ENCODE data around the gene SH3GL1.

DNA sequence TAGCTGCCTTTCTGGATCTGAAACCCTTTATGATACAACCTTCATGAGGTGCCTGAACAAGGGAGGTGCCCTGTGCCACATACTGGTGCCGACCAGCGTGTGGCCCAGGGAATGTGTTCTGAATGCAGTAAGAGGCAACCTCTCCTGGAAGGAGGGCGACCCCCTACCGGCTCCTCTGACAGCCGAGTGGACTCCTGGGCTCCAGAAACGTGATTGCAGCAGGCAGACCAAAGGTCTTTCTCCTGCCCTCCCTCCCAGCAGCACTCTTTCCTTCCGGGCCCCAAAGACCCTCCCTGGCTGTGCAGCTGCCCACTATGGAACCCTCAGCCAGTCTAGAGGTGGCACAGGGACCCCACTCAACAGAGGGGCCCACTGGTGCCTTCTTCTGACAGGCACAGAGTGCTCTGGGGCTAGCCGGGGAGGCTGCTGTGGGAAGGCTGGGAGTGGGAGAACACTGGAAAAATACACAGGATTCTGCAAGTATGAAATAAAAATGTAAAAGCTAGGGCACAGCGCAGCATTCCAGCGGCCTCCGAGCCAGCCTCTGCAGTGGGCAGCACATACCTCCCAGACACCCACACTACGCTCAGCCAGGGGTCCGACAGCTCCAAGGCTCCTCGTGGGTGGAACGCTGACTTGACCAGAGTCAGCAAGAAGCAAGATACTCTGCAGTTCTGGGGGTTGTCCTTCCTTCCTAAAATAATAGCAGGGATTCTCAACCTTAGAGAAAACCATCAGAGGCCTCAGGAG, 14.9 kb downstream of the SH3GL1 start:
- TF ChIP-seq, protein P1, sequence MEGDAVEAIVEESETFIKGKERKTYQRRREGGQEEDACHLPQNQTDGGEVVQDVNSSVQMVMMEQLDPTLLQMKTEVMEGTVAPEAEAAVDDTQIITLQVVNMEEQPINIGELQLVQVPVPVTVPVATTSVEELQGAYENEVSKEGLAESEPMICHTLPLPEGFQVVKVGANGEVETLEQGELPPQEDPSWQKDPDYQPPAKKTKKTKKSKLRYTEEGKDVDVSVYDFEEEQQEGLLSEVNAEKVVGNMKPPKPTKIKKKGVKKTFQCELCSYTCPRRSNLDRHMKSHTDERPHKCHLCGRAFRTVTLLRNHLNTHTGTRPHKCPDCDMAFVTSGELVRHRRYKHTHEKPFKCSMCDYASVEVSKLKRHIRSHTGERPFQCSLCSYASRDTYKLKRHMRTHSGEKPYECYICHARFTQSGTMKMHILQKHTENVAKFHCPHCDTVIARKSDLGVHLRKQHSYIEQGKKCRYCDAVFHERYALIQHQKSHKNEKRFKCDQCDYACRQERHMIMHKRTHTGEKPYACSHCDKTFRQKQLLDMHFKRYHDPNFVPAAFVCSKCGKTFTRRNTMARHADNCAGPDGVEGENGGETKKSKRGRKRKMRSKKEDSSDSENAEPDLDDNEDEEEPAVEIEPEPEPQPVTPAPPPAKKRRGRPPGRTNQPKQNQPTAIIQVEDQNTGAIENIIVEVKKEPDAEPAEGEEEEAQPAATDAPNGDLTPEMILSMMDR (conservative IDR thresholded peaks at IDR 0.05; ENCODE audit: low read depth in 2 of 2): no peak
- TF ChIP-seq, protein P2, sequence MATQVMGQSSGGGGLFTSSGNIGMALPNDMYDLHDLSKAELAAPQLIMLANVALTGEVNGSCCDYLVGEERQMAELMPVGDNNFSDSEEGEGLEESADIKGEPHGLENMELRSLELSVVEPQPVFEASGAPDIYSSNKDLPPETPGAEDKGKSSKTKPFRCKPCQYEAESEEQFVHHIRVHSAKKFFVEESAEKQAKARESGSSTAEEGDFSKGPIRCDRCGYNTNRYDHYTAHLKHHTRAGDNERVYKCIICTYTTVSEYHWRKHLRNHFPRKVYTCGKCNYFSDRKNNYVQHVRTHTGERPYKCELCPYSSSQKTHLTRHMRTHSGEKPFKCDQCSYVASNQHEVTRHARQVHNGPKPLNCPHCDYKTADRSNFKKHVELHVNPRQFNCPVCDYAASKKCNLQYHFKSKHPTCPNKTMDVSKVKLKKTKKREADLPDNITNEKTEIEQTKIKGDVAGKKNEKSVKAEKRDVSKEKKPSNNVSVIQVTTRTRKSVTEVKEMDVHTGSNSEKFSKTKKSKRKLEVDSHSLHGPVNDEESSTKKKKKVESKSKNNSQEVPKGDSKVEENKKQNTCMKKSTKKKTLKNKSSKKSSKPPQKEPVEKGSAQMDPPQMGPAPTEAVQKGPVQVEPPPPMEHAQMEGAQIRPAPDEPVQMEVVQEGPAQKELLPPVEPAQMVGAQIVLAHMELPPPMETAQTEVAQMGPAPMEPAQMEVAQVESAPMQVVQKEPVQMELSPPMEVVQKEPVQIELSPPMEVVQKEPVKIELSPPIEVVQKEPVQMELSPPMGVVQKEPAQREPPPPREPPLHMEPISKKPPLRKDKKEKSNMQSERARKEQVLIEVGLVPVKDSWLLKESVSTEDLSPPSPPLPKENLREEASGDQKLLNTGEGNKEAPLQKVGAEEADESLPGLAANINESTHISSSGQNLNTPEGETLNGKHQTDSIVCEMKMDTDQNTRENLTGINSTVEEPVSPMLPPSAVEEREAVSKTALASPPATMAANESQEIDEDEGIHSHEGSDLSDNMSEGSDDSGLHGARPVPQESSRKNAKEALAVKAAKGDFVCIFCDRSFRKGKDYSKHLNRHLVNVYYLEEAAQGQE (IDR thresholded peaks at IDR 0.05; ENCODE audit: unreplicated experiment): no peak
- TF ChIP-seq STAT1 (IDR thresholded peaks at IDR 0.05; ENCODE audit: unreplicated experiment): no peak
